ENCODE data around the gene VWA8.
"Not testable (repeated sequence)": the region's sequence is repeated elsewhere in the genome, so short reads cannot be mapped to it uniquely, and the experiment has no call there.

Gene VWA8

DNA sequence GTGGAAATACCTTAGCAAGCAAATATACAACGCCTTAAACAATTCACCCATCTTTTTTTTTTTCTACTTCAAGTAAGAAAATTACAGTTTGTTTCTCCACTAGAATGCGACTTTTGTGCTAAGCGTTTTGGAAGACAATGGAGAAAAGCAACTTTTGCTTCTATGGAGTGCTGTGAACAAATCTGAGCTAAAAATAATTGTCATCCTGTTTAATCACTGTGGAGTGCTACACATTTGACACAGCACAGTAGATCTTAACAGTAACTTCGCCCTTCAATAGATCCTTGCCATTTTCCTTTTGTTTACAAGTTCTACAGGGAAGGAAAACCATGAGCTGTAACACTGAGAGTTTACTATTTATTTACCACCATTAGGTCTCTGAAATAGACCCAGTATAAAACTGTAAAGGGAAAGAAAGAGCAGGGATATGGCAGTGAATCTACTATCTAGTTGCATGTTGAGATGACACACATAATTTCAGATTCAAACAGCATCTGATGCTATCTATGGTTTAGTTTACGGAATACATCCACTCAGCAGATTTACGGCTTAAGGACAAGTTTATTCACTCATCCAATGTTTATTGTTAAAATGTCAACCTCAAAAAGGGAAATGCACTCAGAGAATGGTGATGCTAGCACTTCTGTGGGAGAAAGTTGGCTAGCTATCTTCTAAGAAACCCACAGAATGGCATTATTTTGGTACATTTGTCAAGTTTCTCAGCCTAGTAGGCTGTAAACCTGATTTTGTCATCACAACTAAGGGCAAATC is 175.3 kb downstream of the VWA8 start:
- no peak for DNase-seq

DNA sequence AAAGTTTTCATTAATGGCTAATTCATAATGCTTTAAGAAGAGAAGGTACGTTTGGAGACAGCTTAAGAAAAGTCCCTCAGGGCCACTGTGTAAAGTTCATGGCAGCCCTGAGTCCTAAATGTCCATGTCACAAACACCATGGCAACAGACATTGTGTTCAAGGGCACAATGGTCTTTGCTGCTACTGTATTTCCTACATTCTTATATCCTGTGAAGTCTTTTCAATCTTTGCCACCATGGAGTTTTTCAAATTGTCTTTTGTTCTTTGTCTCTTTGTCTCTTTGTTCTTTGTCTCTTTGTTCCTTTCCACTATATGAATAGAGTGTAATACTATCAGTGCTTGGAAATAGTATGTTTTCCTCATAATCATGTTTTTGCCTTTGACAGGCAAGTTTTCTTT is 178.8 kb downstream of the VWA8 start:
- DNase-seq: no peak

DNA sequence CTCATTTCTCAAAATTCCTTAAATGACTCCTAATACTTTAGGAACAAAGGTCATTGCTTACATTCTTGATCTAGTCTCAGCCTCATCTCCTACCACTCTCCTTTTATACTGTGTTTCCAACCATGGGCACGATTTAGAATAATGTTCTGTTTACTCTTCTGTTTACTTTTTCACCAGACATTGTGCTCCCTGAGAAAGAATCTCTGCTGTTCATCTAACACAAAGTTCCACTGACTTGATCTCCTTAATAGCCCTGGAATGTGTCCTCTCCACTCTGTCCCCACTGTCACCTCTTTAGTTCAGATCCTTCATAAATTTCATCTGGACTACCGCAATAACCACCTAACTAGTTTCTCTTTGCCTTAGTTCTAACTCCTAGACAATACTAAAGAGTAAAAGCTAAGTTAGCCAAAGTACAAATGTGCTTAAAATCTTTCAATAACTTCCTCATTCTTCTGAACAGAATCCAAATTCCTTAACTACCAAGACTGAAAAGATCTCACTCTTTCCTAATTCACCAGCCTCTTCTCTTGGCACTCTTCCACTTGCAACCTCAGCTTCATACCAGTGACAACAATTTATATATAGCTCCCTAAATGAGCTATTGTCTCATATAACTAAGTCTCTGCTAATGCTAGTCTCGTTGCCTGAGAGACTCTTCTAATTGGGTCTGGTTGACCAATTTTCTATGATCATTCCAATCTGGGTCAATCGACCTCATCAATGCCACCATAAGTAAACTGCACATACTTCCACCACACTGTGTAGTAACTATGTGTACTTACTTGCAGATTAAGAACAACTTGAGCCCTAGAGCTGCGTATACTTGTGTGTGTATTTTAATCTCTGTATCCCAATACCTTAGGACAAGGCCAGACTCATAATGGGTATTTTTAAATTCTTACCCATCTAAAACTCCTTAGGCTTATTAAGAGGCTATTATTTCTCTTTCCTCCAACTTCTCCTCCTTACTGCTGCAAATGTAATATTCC is 179.9 kb downstream of the VWA8 start:
- no peak for DNase-seq

DNA sequence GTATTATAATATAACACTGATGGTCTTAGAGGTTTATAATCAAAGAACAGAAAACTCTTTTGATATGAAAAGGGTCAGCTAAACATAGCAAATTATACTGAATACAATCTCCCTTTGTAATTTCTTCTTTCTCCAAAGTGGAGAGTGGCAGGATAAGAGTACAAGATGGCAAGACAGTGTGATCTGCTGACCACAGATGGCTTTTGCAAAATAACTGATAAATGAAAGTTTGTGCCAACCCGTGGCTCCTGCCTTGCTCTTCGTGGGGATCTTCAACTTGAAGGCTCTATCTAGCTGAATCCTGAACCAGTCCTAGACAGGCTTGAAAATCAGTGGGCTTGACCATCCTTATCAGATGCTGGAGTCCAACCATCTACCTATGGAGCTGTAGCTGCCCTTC is 185.7 kb downstream of the VWA8 start:
- no peak for DNase-seq

DNA sequence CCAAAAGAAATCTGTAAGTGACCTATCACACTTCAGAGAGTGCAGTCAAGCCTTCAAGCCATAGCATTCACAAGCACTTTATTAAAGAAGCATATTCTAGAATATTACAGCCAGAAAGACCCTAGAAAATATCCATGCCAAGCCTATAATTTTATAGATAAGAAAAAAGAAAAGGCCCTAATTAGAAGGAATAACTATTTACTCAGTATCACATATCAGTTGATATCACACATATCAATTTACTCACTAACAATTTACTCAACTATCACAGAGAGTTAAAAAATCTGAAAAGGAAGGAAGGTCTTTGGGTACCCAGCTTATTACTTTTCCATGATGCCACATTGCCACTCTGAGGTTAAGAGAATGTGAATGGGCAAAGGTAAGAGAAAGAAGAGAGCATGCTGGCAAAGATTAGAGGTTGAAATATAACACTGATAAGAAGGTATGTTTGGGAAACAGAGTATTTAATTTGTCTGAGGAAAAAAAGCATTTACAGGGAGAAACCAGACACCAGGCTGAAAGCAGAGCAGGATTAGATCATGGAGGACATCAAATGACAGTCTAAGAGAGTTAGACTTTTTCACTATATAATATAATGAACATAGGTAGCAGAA is 186.2 kb downstream of the VWA8 start:
- DNase-seq: no peak

DNA sequence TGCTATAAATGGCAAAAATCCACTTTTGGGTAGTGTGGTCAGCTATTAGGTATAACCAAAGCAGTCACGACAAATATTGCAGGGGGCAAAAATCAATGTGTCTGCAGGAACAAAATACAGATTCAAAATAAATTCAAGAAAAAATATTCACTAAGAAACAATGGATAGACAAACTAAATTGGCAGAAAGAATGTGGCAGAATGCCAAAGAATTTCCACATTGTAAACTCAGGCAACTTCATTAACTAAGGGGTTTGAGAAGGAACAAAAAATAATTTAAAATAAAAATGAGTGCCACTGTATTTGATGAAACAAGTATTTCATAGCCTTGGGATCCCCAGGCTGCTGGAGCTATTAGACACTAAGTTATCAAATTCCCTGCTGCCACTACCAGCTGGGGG is 193.1 kb downstream of the VWA8 start:
- no peak for DNase-seq

DNA sequence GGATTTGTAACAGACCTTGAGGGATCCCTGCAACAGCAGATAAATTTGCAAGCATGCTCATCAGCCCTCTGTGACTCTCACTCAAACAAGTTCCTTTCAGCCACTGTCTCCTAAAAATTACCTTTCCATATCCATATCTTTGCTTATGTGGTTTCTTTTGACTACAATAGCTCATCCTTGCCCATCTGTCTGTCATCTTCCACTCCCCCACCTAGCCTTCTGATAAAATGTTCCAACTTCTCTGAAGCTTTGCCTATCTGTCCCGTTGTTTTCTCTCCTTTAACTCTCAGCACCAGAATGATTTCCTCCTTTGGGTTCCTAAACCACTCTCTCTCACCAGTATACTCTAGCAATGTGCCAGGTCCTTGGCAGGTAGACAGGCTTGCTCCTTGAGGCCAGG is 194.5 kb downstream of the VWA8 start:
- no peak for DNase-seq

DNA sequence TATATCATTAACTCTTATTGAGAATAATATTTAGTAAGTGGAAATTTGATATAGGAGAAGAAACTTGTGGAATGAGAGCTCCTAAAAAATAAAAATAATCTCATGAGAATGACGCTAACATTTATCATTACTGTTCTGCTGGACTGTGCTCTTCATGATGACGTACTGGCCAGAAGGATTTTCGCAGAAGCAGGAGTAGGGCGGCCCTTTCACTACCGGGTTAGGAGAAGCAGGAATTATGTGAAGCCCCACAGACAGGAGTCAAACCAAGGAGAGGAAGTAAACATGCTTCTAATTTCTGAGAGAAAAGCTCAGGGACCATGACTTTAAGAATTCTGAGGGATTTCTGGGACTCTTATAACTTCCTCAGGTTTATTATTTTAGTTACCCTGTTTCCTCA is 195.1 kb downstream of the VWA8 start:
- DNase-seq: no peak

DNA sequence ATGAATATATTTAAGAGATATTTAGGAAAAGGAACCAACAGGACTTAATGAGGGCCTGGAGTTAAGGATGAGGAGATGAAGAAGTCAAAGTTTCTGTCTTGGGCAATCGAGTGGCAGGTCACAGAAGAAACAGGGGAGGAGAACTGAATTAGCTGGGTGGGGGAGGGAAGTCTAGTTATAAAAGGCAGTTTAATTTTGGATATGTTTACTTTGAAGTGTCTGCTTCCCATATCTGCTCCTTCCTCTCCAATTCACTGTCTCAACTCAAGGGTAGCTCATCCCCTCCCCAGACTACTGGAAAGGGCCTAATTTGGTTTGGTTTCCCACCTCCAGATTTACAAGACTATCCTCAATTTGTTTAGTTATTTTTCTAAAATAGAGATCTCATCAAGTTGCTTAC is 195.9 kb downstream of the VWA8 start:
- DNase-seq: no peak

DNA sequence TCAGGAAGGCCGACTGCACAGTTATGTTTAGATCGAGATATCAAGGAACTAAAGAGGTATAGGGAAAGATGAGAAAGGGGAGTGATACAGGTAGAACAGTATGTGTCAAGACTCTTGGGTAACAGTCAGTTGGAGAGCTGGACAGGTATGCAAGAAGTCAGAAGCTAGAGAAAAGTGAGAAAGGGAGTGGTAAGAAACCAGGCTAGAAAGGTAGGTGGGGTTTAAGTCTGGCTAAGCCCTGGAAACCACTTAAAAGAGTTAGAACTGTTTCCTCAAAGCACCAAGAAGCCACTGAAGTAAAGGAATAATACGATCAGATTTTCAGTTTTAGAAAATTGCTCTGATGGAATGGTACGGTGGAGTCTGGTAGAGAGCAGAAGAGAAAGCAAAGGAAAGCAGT is 196.4 kb downstream of the VWA8 start:
- DNase-seq: no peak

DNA sequence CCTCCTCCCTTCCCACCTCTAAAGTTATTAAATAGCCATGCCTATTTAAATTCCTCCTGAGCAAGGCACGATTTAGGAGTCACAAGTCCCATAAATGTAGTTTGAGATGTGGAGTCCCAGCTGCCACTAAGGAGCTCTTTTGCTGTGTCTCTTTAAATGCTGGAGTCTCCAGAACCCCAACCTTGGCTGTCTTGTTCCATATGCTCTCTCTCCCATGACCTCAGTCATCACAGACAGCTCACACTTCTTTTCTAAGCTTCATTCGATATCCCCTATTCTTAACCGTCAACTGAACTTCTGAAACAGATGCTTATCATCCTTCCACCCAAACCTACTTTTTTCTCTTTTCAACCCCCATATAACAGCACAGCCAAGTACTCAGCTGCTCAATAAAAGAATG is 197.1 kb downstream of the VWA8 start:
- no peak for DNase-seq

DNA sequence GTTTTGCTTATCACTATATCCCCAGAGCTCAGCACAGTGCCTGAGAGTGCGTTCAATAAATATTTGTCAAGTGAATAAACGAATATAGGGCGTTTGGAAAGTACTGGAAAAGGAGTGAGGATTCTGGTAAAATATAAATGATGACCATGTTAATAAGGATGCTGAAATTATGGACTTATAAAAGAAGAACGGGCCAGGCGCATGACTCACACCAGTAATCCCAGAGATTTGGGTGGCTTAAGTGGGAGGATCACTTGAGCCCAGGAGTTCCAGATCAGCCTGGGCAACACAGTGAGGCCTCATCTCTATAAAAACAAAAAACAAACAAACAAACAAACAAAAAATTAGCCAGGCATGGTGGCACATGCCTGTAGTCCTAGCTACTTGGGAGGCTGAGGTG is 198.1 kb downstream of the VWA8 start:
- DNase-seq: no peak

DNA sequence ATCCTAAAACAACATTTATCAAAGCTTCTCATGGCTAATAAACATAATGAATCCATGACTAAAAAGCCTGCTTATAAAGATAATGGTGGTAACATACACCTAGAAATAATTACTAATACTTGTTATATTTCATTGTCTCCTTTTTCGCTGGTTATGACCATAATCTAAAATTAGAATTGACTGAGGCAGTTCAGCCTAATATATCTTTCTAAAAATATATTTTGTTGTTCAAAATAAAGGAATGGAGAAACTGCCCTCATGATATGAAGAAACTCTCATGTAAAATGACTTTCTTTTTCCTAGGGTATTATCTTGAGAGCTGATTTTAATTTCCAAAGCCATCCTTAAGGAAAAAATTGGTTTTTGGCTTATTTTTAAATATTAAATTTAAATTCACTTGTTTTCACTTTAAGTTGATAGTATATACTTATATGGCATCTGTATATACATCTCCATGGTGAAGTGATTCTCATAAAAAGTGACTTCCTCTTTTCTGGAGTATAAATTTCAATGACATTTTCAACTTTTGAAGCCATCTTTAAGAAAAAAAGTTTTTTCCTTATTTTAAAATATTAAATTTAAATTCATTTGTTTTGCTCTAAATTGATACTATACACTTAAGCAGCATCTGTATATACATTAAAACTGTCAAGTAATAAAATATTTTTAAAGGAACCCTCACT is 204.6 kb downstream of the VWA8 start:
- DNase-seq: no peak

DNA sequence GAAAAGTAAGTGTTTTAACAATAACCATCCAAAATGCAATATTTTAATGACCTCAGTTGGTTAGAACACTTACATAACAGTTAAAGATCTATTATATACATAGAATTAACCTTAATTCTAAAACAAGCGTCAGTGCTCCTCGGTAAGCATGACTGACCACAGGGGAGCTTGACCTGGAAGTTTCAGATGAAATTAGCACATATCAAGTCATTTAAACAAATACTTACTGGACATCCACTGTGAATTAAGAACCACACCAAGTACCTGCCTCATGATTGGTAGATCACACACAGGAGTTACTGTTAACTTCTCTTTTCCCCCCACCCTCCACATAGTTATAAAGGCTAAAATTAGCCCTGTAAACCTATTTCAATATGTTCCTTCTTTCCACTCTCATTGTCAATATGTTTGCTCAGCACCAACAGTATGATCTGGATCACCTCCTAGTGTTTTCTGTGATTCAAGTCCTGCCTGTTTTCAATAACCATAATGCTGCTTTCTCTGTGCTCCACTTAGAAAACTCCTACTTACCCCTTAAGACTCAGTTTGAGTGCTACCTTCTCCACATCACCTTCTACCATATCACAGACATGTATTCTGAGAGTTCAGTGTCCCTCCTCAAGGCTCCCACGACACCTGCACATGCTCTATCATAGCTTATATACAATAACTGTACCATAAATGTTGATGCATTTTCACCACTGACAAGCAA is 209.0 kb downstream of the VWA8 start:
- no peak for DNase-seq

DNA sequence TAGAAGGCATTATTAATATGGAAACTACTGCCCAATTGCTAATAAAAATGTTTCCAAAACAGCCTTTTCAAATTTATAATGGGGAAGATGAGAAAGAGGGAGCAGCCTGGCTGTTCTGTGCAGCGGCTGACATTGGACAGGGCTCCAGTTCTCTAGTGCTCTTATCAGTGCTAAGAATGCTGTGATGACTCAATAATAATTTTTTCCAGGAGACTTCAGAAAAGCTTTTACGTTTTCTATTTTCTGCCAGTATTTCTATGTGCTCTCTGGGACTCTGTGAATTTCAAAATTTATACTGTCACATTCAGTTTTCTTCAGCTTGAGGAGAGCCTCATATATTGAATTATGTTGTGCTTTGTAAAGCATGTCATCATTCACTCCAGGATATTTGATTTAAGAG is 209.6 kb downstream of the VWA8 start:
- no peak for DNase-seq

DNA sequence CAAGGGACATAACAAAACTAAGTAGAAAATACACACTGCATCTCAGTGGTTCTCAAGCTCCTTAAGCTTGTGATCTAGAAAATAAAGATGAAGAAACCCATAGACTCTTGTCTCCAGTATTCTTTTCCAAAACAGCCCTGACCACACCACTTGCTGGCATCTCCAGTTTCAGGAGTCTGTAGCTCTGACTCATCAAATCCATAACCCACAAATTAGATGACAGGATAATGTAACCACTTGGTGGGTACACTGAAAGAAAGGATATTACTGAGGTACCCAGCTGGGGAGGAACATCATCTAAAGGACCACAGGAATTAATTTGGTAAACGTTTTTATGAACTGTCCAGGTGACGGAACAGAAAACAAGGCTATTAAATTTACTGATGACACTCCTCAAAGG is 214.7 kb downstream of the VWA8 start:
- no peak for DNase-seq

DNA sequence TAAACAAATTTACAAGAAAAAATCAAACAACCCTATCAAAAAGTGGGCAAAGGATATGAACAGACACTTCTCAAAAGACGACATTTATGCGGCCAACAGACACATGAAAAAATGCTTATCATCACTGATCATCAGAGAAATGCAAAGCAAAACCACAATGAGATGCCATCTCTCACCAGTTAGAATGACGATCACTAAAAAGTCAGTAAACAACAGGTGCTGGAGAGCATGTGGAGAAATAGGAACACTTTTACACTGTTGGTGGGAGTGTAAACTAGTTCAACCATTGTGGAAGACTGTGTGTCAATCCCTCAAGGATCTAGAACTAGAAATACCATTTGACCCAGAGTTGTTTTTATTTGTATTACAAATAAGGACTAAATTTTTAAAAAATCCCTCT is 215.4 kb downstream of the VWA8 start:
- DNase-seq: not testable (repeated sequence)

DNA sequence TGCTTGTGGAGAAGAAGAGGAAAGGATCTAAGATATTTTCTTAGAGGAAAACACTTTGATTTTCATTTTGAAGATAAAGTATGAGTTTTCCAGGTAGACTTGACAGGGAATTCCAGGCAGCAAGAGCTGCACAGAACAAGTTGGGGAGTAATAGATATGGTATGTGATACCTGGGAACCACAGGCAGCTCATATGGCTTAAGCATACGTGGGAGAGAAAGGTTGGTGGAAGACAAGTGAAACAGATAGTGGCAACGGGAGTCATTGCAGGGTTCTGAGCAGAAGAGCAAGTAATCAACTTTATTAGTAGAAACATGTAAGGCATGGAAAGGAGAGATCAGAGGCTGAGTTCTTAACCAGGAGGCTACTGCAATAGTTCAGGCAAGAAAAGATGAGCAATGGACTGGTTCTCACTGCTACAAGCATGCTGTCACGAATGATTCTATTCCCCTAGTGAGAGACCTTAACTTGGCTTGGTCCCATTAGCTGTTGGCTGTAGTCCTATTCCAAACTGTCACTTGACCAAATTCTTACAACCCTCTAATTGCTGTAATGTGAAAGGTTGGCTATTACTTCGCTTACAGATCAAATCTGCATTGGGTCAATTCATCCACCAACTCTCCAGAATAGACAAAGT is 217.9 kb downstream of the VWA8 start:
- no peak for DNase-seq

DNA sequence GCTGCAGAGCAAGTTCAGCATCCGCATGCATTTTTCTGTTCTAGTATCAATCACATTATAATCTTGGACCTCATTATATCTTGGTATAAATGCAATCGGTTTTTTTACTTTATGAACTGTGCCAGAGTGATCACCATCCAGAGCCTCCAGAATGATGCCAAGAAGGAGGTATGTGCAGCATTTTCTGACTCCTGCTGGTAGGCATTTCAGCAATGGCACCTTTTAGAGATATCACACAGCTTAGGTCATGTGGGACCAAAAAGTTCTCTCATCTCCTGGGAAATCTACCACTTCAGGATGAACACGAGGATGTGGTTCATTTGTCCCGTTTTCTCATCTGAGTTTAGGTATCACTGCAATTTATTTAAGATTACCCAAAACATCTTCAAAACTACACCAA is 220.4 kb downstream of the VWA8 start:
- no peak for DNase-seq

DNA sequence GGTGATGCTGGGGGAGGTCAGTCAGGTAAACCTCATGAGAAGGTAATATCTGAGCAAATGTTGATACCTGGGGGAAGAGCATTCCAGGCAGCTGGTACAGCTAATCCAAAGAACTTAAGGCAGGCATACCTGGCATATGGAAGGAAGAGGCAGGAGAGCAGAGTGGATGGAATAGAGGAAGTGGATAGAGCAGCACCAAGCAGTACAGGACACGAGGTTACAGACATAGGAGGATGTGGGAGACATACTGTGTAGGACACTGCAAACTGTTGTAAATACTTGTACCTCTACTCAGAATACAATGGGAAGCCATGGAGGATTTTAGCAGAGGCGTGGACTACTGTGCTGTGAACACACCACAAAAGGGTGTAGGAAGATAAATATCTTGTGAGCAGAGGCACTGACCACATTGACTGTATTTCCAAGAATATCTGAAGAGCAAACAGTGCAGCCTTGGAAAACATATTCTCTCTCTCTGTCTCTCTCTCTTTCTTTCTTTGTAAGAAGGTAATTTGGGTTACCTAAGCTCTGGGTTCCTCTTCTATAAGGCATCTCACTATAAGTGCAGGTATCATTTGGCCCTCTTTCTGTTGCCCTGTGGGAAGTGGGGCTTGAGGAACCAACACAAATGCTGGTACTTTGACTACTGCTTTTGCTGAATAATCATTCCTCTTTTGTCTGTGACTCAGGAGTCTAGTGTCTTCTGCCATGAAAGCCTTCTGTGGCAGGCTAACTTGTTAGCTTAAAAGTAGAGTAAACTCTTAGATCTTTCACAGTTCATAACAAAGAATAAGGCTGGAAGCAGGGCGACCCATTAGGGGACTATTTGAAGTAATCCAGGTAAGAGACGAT is 238.0 kb downstream of the VWA8 start:
- no peak for DNase-seq

All from CD4-positive, alpha-beta T cell treated with Interleukin-4 for 4 hours (primary cell).